Measurements from ENCODE around the gene MBD3L1.

The MBD3L1 gene

GRCh38 chr19:8832132-8833021, at the start of gene MBD3L1, which contains the start of gene ZNF558:
MBD3L1 (plus strand) TSS chr19:8832377; CDS start chr19:8842679, 10,302 bp downstream.
ZNF558 (minus strand) TSS chr19:8832304; CDS start chr19:8822659, 9,645 bp downstream.
- DNase-seq (ENCODE audit: low spot score) = peak; percentile 99

GRCh38 chr19:8794823-8795222, 37.4 kb upstream of the MBD3L1 start:
- DNase-seq (ENCODE audit: low spot score) = no peak

- no peak for DNase-seq (ENCODE audit: low spot score)
Measured at GRCh38 chr19:8806661-8807060, 25.5 kb upstream of the MBD3L1 start.

- DNase-seq (ENCODE audit: low spot score) = no peak
Measured at GRCh38 chr19:8811315-8812172, 20.6 kb upstream of the MBD3L1 start.

DNA sequence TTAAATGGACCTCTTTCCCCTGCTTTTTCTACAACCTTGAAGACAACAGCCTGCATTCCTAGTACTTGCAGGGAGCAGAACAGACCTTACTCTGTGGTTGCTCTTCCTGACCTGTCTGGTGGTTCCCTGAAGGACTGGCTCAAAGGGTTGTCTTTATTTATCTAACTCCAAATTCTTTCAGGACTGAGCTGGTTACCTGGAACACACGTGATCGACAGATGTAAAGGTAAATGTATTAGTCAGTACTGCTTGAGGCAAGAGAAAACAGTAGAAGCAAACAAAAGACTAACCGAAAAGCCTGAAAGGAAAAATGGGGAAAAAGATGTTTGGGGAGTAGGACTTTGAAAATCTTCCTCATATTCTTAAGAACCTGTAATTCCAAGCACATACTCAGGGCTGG, 18.0 kb upstream of the MBD3L1 start:
- no peak for DNase-seq (ENCODE audit: low spot score)

GRCh38 chr19:8815780-8816179, 16.4 kb upstream of the MBD3L1 start:
- no peak for DNase-seq (ENCODE audit: low spot score)

DNA sequence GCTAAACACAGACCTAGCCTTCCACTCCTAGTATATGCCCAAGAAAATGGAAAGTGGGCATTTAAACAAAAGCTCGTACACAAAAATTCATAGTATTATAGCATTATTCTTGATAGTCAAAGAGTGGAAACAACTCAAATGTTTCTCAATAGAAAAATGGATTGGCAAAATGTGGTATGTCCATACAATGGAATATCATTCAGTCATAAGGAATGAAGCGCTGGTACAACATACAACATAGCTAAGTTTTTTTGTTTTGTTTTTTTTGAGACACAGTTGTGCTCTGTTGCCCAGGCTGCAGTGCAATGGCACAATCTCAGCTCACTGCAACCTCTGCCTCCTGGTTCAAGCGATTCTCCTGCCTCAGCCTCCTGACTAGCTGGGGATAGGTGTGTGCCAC, 11.9 kb upstream of the MBD3L1 start:
- DNase-seq (ENCODE audit: low spot score) = no peak

DNA sequence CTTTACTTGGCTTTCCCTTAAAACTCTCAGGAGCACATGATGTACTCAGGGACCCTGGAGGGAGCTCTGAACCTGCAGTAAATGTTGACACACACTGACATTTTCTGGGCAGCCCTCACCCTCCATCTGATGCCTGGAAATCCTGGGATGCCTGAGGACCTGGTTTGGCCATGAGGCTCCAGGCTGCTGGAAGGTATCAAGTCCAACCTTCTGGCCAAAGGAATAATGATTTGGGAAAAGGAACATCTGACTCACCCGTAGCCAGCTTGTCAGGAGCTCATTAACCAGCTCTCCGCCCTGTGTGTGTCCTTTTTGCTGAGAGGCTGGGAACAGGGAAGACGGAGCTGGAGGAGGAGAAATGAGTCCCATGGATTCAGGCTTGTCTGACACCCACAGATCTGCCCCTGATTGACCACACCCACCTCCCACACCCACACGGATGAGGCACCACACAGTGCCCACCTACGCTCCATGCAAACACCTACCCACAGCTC, 10.4 kb upstream of the MBD3L1 start:
- DNase-seq (ENCODE audit: low spot score) = no peak

GRCh38 chr19:8826371-8826770, 5.8 kb upstream of the MBD3L1 start:
- DNase-seq (ENCODE audit: low spot score) = no peak

DNA sequence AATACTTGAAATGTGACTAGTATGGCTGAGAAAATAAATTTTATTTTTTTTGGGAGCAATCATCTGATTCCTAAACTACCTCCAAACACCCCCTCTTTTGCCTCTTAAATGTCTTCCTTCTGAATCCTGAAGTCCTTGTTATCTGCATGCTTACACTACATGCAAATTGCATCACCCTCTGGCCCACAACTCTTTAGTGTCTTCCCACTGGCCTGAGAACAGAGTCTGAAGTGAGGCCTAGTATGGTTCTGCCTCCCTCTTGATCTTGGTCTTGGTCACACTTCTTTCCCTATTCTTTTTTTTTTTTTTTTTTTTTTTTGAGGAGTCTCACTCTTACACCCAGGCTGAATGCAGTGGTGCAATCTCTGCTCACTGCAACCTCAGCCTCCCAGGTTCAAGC, 4.9 kb upstream of the MBD3L1 start:
- no peak for DNase-seq (ENCODE audit: low spot score)

DNA sequence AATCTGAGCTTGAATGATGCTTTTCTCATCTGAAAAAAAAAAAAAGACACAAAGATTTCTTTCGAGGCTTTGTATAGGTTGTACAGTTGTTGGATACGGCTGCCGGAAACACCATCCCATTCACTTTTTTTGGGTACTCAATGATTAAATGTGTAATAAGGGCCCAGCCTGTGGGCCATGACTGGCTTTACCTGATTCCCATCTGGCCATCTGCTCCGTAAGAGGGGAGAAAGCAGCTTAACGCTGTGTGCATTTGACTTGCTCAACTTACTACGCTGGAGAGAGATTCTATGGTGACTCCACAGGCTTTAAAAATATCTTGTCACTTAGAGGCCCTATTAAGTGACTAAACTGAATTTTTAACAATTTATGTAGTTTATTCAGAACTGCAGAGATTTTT, 804 bp upstream of the MBD3L1 start:
- DNase-seq (ENCODE audit: low spot score) = no peak

DNA sequence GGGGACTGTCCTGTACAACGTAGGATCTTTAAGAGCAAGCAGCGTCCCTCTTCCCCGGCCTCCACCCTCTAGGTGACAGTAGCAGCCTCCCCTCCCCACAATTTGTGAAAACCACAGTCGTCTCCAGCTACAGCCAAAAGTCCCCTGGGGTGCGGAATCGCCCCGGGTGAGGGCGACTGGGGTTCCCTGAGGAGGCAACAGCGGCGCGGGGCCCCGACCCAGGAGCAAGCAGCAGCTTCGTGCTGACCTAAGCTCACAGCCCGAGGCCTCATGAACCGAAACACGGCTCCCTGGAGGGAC, 395 bp upstream of the MBD3L1 start:
- no peak for DNase-seq (ENCODE audit: low spot score)

- DNase-seq (ENCODE audit: low spot score) = no peak
Measured at GRCh38 chr19:8835446-8835845, 3.3 kb downstream of the MBD3L1 start.

- DNase-seq (ENCODE audit: low spot score) = no peak
Measured at GRCh38 chr19:8835877-8836276, 3.7 kb downstream of the MBD3L1 start.

DNA sequence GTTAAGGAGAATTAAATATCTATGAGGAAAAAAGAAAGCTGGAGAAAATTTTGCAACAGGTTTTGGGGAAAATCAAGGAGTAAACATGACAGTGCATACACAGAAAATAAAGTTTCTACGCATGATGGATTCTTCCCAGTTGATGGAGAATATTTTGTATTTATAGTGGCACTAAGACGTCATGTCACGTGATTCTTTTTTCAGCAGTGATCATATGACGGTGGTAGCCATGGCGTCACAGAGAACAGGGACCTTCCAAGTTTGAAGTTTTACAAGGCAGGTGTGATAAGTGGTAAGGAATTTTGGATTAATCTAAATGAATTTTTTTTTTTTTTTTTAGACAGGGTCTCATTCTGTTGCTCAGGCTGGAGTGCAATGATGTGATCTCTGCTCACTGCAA, 8.5 kb downstream of the MBD3L1 start:
- no peak for DNase-seq (ENCODE audit: low spot score)

DNA sequence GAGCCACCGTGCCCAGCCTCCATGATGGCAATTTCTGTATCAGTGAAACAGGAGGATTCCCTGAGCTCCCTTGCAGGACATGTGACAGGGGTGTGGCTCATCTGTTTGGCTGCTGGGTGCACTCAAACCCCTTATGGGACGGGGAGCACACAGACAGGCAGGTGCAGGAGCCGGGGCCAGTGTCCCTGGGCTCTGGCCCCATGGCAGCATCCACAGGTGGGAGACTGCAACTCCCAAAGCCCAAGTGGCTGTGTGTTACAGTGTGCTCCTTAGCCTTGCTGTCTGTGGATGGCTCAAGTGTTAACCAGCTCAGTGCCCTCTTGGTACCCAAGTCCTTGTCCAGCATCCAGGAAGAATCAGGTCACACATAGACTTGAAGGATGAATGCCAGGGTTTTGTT, 14.6 kb downstream of the MBD3L1 start:
- DNase-seq (ENCODE audit: low spot score) = no peak

GRCh38 chr19:8849232-8849631, 17.1 kb downstream of the MBD3L1 start:
- DNase-seq (ENCODE audit: low spot score) = no peak

DNA sequence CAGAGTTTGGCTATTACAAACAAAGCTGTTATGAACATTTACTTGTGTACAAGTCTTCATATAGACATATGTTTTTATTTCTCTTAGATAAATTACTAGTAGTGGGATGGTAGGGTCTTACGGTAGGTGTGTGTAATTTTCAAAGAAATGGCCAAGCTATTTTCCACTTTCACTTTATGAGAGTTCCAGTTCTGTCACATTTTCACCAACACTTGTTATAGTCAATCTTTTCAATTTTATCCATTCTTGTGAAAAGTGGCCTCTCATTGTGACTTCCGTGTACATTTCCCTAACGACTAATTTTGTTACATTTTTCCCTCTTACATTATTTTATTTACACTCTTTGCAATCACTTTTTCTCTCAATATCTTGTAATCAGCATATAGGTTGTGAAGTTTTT, 18.3 kb downstream of the MBD3L1 start:
- DNase-seq (ENCODE audit: low spot score) = no peak

GRCh38 chr19:8858260-8858659, 26.1 kb downstream of the MBD3L1 start:
- no peak for DNase-seq (ENCODE audit: low spot score)

- DNase-seq (ENCODE audit: low spot score) = no peak
Measured at GRCh38 chr19:8866344-8866743, 34.2 kb downstream of the MBD3L1 start.

- no peak for DNase-seq (ENCODE audit: low spot score)
Measured at GRCh38 chr19:8877854-8878705, 45.9 kb downstream of the MBD3L1 start.

GRCh38 chr19:8880868-8881488, 48.8 kb downstream of the MBD3L1 start:
- DNase-seq (ENCODE audit: low spot score) = no peak
